Inferior parietal cortex (tissue), 1 donor: Measurements from ENCODE around the gene RAB44.
A peak's percentile ranks its signal among the peaks of the same experiment; 100 is the strongest.
"Not testable (repeated sequence)": the region's sequence is repeated elsewhere in the genome, so short reads cannot be mapped to it uniquely, and the experiment has no call there.

Experiments used
- DNase-seq: peaks from one replicate; pipeline ENCODE4 v3.0.0-alpha.2; 2016; ENCODE audit errors: extremely low spot score

Gene RAB44, protein sequence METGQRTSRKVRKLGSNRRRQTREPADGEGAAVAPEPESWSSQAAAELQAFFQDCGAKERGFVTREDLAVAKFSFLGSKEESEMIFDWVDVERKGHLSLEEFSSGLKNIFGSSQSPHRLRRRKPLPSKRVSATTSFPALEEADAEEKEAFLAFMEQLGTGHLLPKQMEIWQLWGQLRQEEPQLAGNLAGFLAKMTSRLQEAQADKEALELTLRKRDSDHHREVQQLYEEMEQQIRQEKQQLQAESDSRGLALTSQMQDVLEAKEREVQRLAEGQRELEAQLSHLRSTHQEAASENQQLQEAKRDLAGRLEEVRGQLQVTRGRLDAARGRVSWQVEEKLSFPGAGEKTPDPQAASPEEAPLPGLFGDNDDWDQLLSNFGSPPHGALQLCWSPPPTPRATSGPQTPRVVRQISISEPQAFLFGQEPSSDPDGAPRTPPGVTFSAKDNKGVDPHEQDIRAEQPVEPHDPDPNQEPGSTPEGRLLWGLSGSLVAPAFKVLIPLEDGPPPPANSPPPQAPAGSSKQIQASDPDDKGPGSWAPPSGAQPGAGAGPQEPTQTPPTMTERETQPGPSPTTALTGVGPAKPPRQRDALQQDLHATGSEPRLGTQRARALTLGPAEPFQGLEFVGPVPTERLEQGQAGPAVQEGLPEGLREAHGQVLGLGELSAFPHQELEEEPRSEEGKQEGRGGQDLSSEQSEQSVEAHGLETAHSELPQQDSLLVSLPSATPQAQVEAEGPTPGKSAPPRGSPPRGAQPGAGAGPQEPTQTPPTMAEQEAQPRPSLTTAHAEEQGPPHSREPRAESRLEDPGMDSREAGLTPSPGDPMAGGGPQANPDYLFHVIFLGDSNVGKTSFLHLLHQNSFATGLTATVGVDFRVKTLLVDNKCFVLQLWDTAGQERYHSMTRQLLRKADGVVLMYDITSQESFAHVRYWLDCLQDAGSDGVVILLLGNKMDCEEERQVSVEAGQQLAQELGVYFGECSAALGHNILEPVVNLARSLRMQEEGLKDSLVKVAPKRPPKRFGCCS

DNA sequence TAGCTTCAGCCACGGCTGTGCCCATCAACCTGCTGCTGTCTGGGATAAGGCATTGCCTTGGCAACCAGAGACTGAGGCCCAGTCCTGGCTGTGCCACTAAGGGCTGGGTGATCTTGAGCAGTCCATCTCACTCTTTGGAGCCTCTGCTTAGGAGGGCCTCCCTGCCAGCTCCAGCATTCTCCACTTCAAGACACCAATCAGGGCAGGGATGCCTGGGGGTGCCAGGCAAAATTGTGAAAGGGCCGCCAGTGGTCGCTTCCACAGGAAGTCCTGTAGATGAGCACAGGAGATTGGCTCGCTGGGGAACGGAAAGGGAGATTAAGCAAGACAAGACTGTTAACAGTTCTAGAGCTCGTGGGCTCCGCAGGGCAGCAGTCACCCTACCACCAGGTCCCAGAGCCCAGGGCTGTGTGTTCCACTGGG is at the start of gene RAB44:
TSS of gene RAB44 (plus strand) at position 346 of the 423 bp plus-strand sequence. CDS start 6,410 bp downstream, outside the sequence.
- no peak for DNase-seq

DNA sequence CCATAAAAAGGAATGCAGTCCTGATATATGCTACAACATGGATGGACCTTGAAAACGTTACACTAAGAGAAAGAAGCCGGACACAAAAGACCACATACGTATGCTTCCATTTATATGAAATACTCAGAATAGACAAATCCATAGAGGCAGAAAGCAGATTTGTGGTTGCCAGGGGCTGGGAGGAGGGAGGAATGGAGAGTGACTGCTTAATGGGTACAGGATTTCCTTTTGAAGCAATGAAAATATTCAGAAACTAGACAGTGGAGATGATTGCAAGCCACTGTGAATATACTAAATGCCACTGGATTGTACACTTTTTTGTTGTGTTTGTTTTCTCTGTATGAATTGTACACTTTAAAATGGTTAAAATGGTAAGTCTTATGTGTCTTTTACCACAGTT is 48.5 kb upstream of the RAB44 start:
- DNase-seq = no peak

GRCh38 chr6:36649701-36650484 is 47.7 kb upstream of the RAB44 start:
- DNase-seq = no peak

GRCh38 chr6:36650848-36651478 is 46.7 kb upstream of the RAB44 start:
- DNase-seq = no peak

DNA sequence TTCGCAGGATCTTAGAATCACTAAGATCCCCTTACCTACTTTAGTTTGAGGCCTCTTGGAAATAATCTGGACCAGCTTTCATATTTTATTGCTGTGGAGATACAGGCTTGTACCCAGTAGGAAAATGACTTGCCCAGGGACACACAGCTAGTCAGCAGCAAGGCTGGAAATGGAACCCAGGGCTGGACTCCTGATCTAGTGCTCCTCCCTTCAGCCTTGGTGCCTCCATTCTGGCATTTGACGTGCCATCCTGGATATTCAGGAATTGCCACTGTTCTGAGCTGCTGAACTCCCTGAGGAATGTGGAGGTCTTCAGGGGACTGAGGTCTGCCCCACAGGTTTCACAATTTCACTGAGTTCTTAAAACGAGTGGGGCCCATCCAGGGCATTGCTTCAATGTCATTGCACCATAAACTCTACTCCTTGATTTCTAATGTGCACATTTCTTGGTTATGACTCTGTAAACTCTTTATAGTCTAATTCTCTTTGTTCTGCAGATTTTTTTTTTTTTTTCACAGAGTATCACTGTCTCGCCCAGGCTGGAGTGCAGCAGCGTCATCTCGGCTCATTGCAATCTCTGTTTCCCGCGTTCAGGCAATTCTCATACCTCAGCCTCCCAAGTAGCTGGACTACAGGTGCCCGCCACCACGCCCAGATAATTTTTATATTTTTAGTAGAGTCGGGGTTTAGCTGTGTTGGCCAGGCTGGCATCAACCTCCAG is 45.8 kb upstream of the RAB44 start:
- DNase-seq = no peak

DNA sequence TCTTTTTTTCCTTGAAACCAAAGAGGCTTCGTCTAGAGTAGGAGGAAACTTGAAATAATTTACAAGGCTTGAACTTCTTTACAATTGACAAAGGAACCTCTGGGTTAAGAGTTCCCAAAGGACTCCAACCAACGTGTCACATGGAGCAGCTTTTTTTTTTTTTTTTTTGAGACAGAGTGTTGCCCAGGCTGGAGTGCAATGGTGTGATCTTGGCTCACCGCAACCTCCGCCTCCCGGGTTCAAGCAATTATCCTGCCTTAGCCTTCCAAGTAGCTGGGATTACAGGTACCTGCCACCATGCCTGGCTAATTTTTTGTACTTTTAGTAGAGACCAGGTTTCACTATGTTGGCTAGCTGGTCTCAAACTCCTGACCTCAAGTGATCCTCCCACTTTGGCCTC is 43.2 kb upstream of the RAB44 start:
- DNase-seq = not testable (repeated sequence)

DNA sequence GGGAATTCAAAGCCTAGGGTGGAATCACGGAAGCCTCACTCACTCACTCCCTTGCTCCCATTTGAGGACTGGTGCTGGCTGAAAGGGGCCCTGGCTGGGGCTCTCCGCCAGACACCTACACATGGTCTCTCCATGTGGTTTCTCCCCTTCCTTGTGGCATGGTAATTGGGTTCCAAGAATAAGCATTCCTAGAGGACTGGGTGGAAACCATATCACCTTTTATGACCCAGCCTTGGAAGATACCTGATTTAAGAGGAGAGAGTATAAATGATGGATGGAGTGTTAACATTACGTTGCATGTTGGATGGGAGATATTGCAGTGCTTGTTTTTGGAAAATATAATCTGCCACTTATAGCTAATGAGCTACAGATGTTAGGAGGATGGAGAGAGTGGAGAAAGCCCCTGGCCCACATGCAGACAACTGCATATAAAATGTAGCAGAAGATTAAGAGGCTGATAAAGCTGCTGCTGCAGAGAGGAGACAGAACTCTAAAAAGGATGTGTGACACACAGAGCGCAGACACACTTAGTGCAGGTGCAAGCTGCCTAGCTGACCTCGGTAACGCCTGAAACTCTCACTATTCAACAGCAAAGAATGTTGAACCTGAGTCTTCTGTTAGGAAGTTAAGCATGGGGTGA is 42.4 kb upstream of the RAB44 start:
- no peak for DNase-seq

DNA sequence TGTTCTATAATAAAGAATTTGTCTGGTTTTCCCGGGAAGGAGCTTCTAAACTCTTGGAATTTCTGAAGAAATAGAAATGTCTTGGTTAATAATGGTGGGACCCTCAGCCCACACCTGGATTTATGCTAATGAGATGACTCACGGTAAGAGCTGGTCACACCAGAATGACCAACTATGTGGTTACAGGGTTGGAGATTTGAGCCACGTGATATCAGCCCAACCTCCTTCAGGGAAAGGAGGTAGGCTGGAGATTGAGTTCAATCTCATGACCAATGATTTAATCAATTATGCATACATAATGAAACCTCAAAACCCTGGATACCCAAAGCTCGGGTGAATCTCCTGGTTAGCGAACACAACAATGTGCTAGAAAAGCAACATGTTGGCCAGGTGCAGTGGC is 41.2 kb upstream of the RAB44 start:
- no peak for DNase-seq

DNA sequence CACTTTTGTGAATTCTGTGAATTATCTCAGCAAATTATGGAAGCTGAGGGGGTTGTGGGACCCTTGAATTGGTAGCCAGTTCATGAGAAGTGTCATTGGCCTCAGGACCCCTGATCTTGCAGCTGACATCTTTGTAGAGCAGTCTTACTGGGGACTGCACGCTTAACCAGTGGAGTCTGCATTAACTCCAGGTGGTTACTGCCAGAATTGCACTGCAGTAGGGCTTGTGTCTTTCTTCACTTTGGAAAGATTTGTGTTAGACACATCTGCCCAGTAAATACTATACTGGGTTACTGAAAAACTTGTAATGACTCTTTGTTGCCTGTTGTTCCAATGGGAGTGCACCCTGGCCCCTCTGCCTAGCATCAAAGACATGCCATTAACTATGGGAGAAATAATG is 40.4 kb upstream of the RAB44 start:
- no peak for DNase-seq

DNA sequence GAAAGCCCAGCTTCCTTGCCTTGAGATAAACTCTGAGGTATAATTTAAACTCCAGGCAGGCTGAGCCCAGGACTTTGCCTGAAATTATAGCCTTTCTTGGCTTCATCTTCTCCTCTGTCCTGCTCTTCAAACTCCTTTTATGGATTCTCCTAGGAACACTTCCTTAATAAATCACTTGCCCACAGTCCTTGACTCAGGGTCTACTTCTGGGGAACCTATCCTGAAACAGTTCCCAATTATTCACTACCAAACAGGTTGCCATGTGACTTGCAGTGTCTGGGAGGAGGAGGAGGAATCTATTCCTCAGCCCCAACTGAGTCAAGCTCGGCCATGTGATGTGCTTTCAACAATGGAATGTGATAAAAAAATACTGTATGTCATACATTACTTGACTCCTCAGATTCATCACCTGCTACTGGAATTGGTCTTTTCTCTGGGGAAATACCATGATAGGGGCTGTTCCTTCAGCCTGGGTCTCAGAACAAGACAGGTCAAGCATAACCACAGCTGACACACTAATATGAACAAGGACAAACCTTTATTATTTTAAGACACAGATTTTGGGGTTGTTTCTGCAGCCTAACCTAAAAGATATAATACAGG is 39.6 kb upstream of the RAB44 start:
- no peak for DNase-seq

DNA sequence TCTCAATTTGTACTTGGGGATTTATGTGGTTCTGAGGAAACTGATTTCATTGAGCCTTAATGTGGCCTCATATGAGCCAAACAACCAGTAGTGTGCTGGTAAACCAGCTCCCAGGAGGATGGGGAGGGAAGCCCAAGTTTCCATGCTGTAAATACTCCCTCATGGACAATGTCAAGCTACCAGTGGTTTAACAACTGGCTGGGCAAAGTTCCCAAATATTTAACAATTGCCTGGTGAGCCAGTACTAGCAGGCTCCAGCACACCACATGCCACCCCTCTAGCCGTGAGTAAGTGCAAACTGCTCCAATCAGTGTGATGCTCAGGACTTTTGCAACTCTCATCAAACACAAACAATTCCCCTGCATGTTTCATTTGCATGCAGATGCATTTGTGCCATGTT is 38.4 kb upstream of the RAB44 start:
- DNase-seq = no peak

GRCh38 chr6:36660771-36661471 is 36.7 kb upstream of the RAB44 start:
- peak; percentile 25 for DNase-seq

- DNase-seq = no peak
Measured at GRCh38 chr6:36662380-36662779, 35.2 kb upstream of the RAB44 start.

DNA sequence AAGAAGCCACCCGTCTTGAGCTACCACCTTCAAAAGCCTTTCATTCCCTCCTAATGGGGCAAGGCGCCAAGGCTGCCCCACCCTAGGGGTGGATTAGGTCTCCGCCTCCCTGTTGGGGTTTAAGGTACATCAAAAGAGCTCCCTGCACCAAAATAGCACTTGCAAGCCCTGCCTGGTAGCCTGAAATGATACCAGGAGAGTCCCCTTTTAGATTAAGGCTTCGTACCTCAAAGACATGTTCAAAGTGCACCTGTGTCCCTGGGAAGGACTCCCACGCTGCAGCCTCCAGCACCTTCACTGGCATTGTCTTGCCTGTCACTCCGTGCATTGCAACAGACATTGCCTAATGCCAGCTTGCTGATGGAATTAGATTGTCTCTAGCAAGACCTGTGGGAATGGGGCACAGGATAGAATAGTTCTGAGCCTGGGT is 34.8 kb upstream of the RAB44 start:
- no peak for DNase-seq

- DNase-seq = no peak
Measured at GRCh38 chr6:36663504-36664446, 33.9 kb upstream of the RAB44 start.

- no peak for DNase-seq
Measured at GRCh38 chr6:36665180-36665579, 32.4 kb upstream of the RAB44 start.

DNA sequence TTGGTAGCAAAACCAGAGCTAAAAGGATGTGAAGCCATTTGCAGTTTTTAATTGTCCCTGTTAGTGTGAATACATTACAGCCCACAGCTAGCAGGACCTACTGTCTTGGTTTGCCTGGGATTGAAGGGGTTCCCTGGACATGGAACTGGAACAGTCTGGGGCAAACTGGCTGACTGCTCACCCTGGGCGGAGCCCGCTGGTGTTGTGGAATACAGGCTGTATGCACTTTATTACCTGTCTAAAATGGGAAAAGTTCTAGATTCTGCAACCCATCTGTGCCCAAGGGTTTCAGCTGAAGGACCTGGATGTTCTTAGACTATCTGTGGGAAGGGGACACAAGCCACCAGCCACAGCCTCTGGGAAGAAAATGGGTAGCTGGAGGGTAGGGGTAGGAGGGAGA is 31.3 kb upstream of the RAB44 start:
- no peak for DNase-seq
